ENCODE data around the gene KCNA3.

Gene KCNA3

DNA sequence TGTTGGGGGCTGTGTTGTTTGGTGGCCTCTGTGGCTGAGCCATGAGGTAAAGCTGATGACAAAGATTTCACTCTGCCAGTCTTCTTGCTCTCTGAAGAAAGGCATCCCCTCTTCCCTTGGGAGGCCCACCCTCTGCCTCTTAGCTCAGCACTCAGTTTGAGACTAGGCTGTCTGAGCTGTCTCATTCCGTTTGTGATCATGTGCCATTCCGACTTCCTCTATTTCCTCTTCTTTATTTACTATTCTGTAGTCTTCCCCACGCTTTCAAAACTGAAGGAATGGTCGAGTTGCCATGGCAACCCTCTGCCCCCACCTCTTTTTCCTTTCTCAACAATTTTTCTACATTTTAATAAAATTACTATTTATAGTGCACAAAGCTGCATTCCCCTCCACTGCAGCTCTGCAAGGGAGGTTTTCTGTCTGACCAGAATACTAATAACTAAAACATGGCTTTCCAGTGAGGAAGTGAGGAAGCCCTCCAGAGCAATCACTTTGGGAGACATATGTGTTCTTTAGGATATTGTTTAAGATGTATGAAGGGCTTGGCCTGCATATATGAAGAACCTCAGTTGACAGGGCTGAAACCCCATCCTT, 30.8 kb downstream of the KCNA3 start:
- no peak for DNase-seq (ENCODE audit: extremely low read depth in 1 of 2, low read depth in 1 of 2)

DNA sequence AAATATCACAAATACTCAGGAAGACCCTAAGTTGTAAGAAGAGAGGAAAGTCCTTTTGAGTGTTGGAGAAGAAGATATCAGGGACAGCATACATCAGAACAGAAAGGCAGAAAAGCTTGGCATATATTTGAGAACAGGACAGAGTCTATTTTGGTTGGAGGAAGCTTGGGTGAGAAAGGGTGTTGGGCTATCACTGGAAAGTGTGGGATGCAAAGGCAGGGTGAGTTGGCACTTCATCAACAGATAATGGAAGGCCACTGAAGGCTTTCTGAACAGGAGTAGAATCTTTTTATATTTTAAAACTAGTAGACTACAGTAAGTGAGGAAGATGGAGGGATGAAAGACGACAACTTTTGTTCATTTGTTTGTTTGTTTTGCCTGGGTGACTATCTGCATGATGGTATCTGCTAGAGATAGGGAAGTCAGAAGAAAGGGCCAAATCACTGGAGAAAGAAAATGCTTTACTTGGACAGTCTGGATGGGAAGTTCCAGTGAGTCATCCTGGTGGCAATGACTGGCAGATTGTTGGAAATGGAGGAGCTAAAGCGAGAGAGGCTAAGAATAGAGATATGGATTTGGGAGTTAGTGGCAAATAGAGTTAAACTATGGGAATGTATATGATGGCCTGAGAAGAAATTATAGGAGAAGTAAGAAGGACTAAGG, 34.9 kb downstream of the KCNA3 start:
- DNase-seq (ENCODE audit: extremely low read depth in 1 of 2, low read depth in 1 of 2): no peak

- DNase-seq (ENCODE audit: extremely low read depth in 1 of 2, low read depth in 1 of 2): no peak
These were observed 36.2 kb downstream of the KCNA3 start for GRCh38 chr1:110638556-110638955.

DNA sequence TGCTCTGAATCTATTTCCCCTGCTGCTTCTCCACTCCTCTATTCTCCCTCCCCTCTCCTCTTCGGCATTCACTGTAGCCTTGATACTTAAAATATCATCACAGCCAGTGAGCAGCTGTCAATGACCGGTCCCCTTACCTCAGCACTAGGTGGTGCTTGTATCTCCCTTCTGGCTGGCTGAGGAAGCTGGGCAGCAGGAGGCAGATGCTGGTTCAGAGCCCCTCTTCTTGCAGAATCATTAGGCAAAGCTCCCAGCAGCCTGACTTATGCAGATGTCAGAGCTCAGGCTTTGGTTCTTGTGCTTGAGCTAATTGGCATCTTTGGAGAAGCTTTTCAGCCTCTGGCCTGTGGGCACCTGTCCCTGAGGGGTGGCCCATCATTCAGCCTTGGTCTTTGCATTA, 36.7 kb downstream of the KCNA3 start:
- no peak for DNase-seq (ENCODE audit: extremely low read depth in 1 of 2, low read depth in 1 of 2)

DNA sequence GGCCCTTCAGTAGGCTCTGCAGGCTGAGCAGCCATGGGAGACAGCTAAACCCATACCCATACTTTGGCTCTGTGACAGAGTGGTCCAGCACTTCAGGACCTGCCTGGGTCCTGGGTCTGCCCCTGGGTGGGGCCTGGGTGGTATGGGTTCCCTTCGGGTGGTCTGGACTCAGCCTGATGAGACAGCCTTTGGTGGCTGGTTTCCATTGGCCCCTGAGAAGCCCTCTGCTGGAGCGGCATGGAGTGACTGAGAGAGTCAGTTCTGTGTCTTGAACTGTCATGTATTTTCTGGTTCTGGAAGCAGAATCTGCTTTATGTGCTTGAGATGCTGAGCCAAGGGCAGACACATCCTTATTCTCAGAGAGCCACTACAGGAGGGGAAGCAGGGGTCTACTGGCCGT, 37.3 kb downstream of the KCNA3 start:
- no peak for DNase-seq (ENCODE audit: extremely low read depth in 1 of 2, low read depth in 1 of 2)

GRCh38 chr1:110636149-110636935, 38.4 kb downstream of the KCNA3 start:
- DNase-seq (ENCODE audit: extremely low read depth in 1 of 2, low read depth in 1 of 2): no peak

- DNase-seq (ENCODE audit: extremely low read depth in 1 of 2, low read depth in 1 of 2): no peak
These were observed 39.3 kb downstream of the KCNA3 start for GRCh38 chr1:110635434-110635833.

GRCh38 chr1:110634455-110635311, 40.1 kb downstream of the KCNA3 start:
- peak; percentile 61 to 66 for DNase-seq (ENCODE audit: extremely low read depth in 1 of 2, low read depth in 1 of 2)

DNA sequence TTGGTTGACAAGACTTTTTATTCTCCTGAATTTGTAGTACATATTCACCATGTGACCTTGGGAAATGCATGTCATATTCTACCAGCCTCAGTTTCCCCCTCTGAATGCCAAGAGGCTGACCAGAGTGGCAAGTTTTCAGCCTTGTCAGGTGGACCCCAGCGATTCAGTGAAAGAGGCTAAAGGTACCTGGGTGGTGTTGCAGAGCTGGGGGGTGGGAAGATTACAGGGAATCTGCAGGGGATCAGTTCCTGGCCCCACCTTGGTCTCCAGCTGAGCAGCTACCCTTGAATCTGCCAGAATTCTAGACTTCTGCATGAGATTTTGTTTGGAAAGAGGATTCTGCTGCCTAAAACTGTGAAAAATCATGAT, 40.7 kb downstream of the KCNA3 start:
- DNase-seq (ENCODE audit: extremely low read depth in 1 of 2, low read depth in 1 of 2): no peak

DNA sequence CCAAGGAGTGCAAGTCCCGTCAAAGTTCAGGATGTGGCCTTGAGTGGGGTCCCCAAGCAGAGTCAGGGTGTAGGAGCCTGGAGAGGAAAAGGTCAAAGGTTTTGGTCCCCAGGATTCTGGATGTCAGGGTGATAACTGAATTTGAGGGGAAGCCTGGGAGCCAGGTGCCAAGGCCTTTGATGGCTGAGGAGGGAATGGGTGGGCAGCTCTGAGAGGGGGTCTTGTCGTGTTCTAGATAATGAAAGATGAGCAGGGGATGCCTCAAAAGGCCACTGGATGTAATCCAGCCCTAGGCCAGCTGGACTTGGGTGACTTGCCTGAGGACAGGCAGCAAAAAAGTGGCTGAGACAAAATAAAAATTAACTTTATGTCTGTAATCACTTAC, 41.1 kb downstream of the KCNA3 start:
- DNase-seq (ENCODE audit: extremely low read depth in 1 of 2, low read depth in 1 of 2): no peak

DNA sequence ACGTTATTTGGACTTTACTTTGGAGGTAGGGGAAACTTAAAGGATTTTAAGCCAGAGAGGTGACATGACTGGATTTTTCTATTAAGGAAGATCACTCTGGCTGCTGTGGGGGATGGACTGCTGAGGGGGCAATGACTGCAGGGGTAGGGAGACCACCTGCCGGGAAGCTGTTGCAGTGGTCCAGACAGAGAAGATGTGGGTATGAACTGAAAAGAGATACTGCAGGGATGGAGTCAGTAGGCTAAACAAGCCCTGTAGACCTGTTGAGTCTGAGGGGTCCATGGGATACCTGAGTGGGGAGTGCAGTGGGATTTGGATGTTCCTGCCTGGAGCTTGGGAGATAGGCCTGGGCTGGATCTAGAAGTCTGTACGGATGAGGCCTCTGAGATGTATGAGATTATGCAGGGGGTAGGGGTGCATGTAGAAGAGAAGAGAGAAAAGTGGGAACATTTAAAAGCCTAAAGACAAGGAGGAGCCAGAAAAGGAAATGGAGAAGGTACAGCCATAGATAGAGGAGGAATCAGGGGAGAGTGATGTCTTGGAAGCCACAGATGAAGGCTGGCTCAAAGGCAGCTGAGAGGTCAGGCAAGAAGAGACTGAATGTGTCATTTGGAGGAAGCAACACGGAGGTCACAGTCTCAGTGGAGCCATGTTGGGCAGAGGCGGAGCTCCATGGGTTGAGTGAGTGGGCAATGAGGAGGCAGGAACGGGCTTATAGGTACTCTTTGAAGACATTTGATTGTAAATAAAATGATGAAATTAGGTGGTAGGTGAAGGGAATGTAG, 42.7 kb downstream of the KCNA3 start:
- no peak for DNase-seq (ENCODE audit: extremely low read depth in 1 of 2, low read depth in 1 of 2)

GRCh38 chr1:110630839-110631663, 43.7 kb downstream of the KCNA3 start:
- DNase-seq (ENCODE audit: extremely low read depth in 1 of 2, low read depth in 1 of 2): peak; percentile 61 to 75

DNA sequence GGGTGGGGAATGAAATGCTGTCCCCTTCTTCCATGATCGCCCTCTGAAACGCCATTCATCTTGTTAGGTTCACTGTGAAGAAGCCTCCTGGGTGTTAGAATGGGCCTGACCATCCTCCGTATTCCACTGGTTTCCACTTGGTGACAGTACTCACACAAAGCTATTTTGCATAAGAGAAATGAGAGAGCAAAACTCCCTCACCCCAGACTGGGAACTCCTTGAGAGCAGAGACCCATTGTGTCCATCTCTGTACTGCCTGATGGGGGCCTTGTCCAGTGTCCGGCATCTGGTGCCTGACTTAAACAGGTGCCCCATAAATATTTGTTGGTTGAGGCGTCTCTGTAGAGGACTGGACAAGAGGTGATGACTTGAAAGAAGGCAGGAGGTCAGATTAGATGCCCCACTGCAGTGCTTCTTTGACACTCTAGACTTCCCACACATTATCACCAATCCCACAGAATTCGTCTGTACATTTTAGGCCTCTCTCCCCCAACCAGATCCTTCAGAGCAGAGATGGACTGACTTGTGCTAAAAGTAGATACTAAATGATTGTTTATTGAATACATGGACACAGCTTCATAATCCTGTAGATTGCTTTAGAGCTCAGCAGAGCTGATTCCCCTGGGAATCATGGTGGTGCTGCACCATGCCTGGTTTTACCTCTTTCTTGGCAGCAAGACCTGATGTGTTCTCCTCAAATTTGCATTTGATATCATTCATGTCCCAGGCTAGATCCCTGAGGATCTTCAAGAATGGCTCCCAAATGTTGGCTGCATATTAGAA, 46.2 kb downstream of the KCNA3 start:
- DNase-seq (ENCODE audit: extremely low read depth in 1 of 2, low read depth in 1 of 2): no peak

DNA sequence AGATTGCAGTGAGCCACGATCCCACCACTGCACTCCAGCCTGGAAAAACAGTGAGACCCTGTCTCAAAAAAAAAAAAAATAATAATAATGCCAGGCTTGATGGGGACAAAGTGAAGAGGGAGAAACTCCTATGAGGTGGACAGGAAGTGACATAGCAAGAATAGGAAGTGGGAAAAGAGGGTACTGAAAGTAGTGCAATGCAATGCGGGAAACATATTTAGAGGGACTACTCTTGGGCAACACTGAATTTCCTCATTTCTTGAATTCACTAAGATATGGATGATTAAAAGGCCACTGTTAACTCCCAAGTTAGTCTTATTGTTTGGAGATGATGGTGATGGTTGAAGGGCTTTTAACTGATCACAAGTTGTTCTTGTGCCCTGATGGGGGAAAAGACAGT, 47.0 kb downstream of the KCNA3 start:
- DNase-seq (ENCODE audit: extremely low read depth in 1 of 2, low read depth in 1 of 2): no peak

DNA sequence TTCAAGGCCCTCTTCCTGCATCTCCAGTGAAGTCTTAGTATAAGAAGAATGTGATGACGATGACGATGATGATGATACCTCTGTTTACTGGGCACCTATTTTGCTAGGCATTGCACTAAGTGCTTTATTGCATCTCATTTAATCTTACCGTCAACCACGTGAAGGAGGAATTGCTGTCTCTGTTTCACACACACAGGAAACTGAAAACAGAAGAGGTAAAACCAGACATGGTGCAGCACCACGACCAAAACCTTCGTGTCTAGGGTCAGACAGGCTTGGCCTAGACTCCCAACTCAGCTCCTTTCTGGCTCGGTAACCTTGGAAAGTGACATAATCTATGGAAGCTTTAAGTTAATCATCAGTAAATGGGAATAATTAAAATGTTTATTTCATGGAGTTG, 47.9 kb downstream of the KCNA3 start:
- DNase-seq (ENCODE audit: extremely low read depth in 1 of 2, low read depth in 1 of 2): no peak

Measured in stimulated activated CD8-positive, alpha-beta memory T cell treated with anti-CD3 and anti-CD28 coated beads, Interleukin-7, amount 100 ng/mL, for 48 hours (primary cell).